SK-N-SH (cell line): Measurements from ENCODE around the gene TP53I11. TPM values are rescaled to one million over a fixed set of nuclear protein-coding genes. Genes with fewer than 3 reads are reported as not detected.
A peak's percentile ranks its signal among the peaks of the same experiment; 100 is the strongest.

Experiments
- CTCF ChIA-PET: fragments of 300-600, 350-600 bp; formaldehyde crosslinking; extraction: SDS; loops from one replicate; lab custom pipeline; 2021; lab: Yijun Ruan, JAX
- POLR2A ChIA-PET: fragments of 350-600 bp; sonication (Branson Sonifier 250); formaldehyde crosslinking; extraction: SDS; loops from one replicate; lab custom pipeline; 2020; ENCODE audit warnings: antibody characterized with exemption, inconsistent platforms; lab: Yijun Ruan, JAX
- DNase-seq: peaks from one replicate; pipeline ENCODE4 v3.0.0; 2012
- H2AFZ ChIP-seq: fragments of 200-600 bp; sonication (generic); 2 replicates; pipeline ENCODE4 v1.8.1; 2016; ENCODE audit warnings: antibody characterized with exemption, mild to moderate bottlenecking, low read depth
- H3F3A ChIP-seq: fragments of 200-600 bp; sonication (generic); replicated peaks from 2 replicates; pipeline ENCODE3; 2016; ENCODE audit warnings: antibody characterized with exemption, mild to moderate bottlenecking; ENCODE audit not compliant: insufficient read depth
- H3K27ac ChIP-seq, 2 experiments: fragments of 200-500 bp in 1 of 2; fragments of 200-600 bp in 1 of 2; sonication (Bioruptor generic) in 1 of 2; sonication (generic), shearing (Covaris generic) in 1 of 2; 2 replicates each; pipeline versions ENCODE4 v1.5.1 to v1.6.1; 2014 to 2016; ENCODE audit warnings: low read depth in 2 of 2, inconsistent platforms in 1 of 2, low read length in 1 of 2, mild to moderate bottlenecking in 1 of 2, mixed read lengths in 1 of 2
- H3K27me3 ChIP-seq: fragments of 200-600 bp; sonication (generic), shearing (Covaris generic); 2 replicates; pipeline ENCODE4 v1.6.1; 2016; ENCODE audit warnings: mixed run types; ENCODE audit not compliant: insufficient read depth
- H3K36me3 ChIP-seq, 2 experiments: fragments of 200-500 bp in 1 of 2; fragments of 200-600 bp in 1 of 2; sonication (Bioruptor generic) in 1 of 2; sonication (generic) in 1 of 2; replicated peaks in 1 of 2; 2 replicates each; pipeline versions ENCODE3 to v1.5.1; 2014 to 2016; ENCODE audit warnings: low read length in 1 of 2, mild to moderate bottlenecking in 1 of 2; ENCODE audit not compliant: insufficient read depth in 2 of 2, control insufficient read depth in 1 of 2
- H3K4me1 ChIP-seq, 2 experiments: fragments of 200-500 bp in 1 of 2; fragments of 200-600 bp in 1 of 2; sonication (Bioruptor generic) in 1 of 2; sonication (generic), shearing (Covaris generic) in 1 of 2; 2 replicates each; pipeline versions ENCODE4 v1.5.1 to v1.6.1; 2014 to 2016; ENCODE audit warnings: low read depth in 1 of 2, low read length in 1 of 2, mixed run types in 1 of 2; ENCODE audit not compliant: insufficient read depth in 2 of 2, control insufficient read depth in 1 of 2
- H3K4me2 ChIP-seq: fragments of 200-600 bp; sonication (generic), shearing (Covaris generic); 2 replicates; pipeline ENCODE4 v1.6.1; 2017; ENCODE audit warnings: mixed run types
- H3K4me3 ChIP-seq, 2 experiments: fragments of 200-500 bp in 1 of 2; fragments of 200-600 bp in 1 of 2; sonication (Bioruptor generic) in 1 of 2; sonication (generic), shearing (Covaris generic) in 1 of 2; 2 replicates each; pipeline versions ENCODE4 v1.5.1 to v1.8.1; 2014 to 2016; ENCODE audit warnings: low read depth in 2 of 2, inconsistent platforms in 1 of 2, low read length in 1 of 2, mild to moderate bottlenecking in 1 of 2, mixed read lengths in 1 of 2, moderate library complexity in 1 of 2
- H3K79me2 ChIP-seq: fragments of 200-600 bp; sonication (generic); 2 replicates; pipeline ENCODE4 v1.8.1; 2017; ENCODE audit warnings: mild to moderate bottlenecking; ENCODE audit not compliant: insufficient read depth
- H3K9ac ChIP-seq: fragments of 200-600 bp; sonication (generic); 2 replicates; pipeline ENCODE4 v1.6.1; 2017; ENCODE audit warnings: mixed run types
- H3K9me2 ChIP-seq: fragments of 200-600 bp; sonication (generic); 2 replicates; pipeline ENCODE4 v1.6.1; 2017; ENCODE audit warnings: mixed run types
- H3K9me3 ChIP-seq: fragments of 200-600 bp; sonication (generic); 2 replicates; pipeline ENCODE4 v1.6.1; 2017; ENCODE audit warnings: mixed run types, mild to moderate bottlenecking, moderate library complexity
- H4K20me1 ChIP-seq: fragments of 200-600 bp; sonication (generic); 2 replicates; pipeline ENCODE4 v1.6.1; 2017; ENCODE audit warnings: mild to moderate bottlenecking, mixed run types; ENCODE audit not compliant: insufficient read depth
- CTCF ChIP-seq: fragments of 200-600 bp; sonication (generic); IDR thresholded peaks from 2 replicates; pipeline ENCODE4 v1.6.1; 2017; ENCODE audit warnings: antibody characterized with exemption, mild to moderate bottlenecking, moderate library complexity
- EZH2phosphoT487 ChIP-seq: fragments of 200-600 bp; sonication (generic); IDR thresholded peaks from 2 replicates; pipeline ENCODE4 v1.6.1; 2017; ENCODE audit warnings: low read depth, mixed run types, mild to moderate bottlenecking, antibody characterized with exemption, moderate library complexity, borderline replicate concordance
- FOXM1 ChIP-seq: IDR thresholded peaks from 2 replicates; pipeline ENCODE4 v1.4.0; 2012; ENCODE audit warnings: low read depth, mild to moderate bottlenecking
- GATA2 ChIP-seq: sonication (generic); formaldehyde crosslinking; IDR thresholded peaks from 2 replicates; pipeline ENCODE4 v1.5.0; 2020; ENCODE audit warnings: mild to moderate bottlenecking, missing genetic modification reagents
- MXI1 ChIP-seq: IDR thresholded peaks from 2 replicates; pipeline ENCODE4 v1.6.1; 2012; ENCODE audit warnings: mild to moderate bottlenecking, low read depth, low read length, improper control_type of control experiment
- NFIC ChIP-seq: IDR thresholded peaks from 2 replicates; pipeline ENCODE4 v1.4.0; 2012; ENCODE audit warnings: borderline replicate concordance
- RAD21 ChIP-seq: IDR thresholded peaks from 2 replicates; pipeline ENCODE4 v1.6.1; 2012; ENCODE audit warnings: mild to moderate bottlenecking, low read length
- REST ChIP-seq: IDR thresholded peaks from 2 replicates; pipeline ENCODE4 v1.6.1; 2012; ENCODE audit warnings: mild to moderate bottlenecking, low read depth, low read length, moderate library complexity
- SMC3 ChIP-seq: IDR thresholded peaks from 2 replicates; pipeline ENCODE4 v1.6.1; 2012; ENCODE audit warnings: low read depth, low read length, improper control_type of control experiment
- WGBS: methylation state at CpG from one replicate; pipeline ENCODE4 v1.1.6; 2017; ENCODE audit warnings: low lambda C conversion rate; 5-methylcytosine and 5-hydroxymethylcytosine counted together
- polyA plus RNA-seq, 3 experiments: library from polyadenylated mRNA; depleted of rRNA; stranded (reverse); fragments of >200 nt; gene quantifications; 2 replicates each; pipeline ENCODE4 v1.2.3, GENCODE V29; 2012

Gene TP53I11
- polyA plus RNA-seq, 1 of the 3 experiments (the other 2 are of a cell fraction): 6.6 TPM

GRCh38 chr11:44911029-44911814, 39.5 kb downstream of the TP53I11 start:
- H3K79me2 ChIP-seq: no peaks in the 10 kb centered on the region
- no peak overlapping the region for H2AFZ ChIP-seq
- ChIA-PET CTCF (interaction anchor here (0.6 to 6.3 kb wide), 87 partner anchors 8 to 676 kb away, joined by 3 to 155 read pairs (median 4); partner anchors contain the start of gene TSPAN18), POLR2A (no interaction called here)
- no peak overlapping the region for H3K4me2 ChIP-seq
- no peaks in the 10 kb centered on the region for H3K9me2 ChIP-seq
- 0 out of 2 replicates have a peak, but pooled peaks cover 5% of the 10 kb centered on the region for H3K27me3 ChIP-seq
- no peak overlapping the region; a peak in 1 of 4 replicates for H3K27ac ChIP-seq
- H3K4me1 ChIP-seq: peaks cover 0 to 10% of the 10 kb centered on the region in 2 experiments; a peak in 1 of 4 replicates
- H3K36me3 ChIP-seq: no peaks in the 10 kb centered on the region
- H3K4me3 ChIP-seq: no peak overlapping the region; a peak in 1 of 4 replicates
- WGBS: 16% methylated on average over 17 of the region's 24 CpGs
- DNase-seq: peak; percentile 83
- TF ChIP-seq SMC3 (peak; percentile 80), RAD21 (peak; percentile 83), EZH2phosphoT487 (no peak), FOXM1 (no peak), MXI1 (peak; percentile 53; the same call in 1 of the 2 replicates), REST (0 out of 2 replicates have a peak, but pooled peaks have one; percentile 14), CTCF (peak; percentile 87), NFIC (no peak)
- no peaks in the 10 kb centered on the region for H3K9me3 ChIP-seq
- no peak overlapping the region for H3K9ac ChIP-seq
- no peaks in the 10 kb centered on the region for H4K20me1 ChIP-seq
- no peaks in the 10 kb centered on the region for H3F3A ChIP-seq

DNA sequence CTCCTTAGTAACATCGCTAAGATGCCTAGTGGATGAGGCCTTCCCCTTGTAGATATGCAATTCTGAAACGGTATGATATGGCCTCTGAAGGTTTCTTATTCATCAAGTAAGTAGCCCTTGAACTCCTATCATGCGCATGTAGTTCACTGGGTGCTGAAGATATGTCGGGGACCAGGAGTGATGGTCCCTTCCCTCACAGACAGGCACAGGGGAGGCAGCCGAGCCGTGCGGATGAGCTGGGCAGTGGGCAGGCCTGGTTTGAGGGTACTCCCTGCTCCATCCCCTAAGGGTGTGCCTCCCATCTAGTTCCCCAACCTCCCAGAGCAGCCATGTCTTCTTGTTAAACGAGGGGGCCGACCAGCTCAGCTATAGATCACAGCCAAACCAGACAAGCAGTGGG, 40.1 kb downstream of the TP53I11 start:
- Histone ChIP-seq H3K27ac (no peak overlapping the region; a peak in 1 of 4 replicates), H2AFZ (no peak overlapping the region), H3K79me2 (no peaks in the 10 kb centered on the region), H3K4me1 (peaks cover 0 to 10% of the 10 kb centered on the region in 2 experiments; a peak in 1 of 4 replicates), H3K9me3 (no peaks in the 10 kb centered on the region), H3K4me2 (no peak overlapping the region), H3K27me3 (0 out of 2 replicates have a peak, but pooled peaks cover 5% of the 10 kb centered on the region), H3K9ac (no peak overlapping the region), H3F3A (no peaks in the 10 kb centered on the region), H3K36me3 (no peaks in the 10 kb centered on the region), H3K4me3 (no peak overlapping the region), H3K9me2 (no peaks in the 10 kb centered on the region), H4K20me1 (no peaks in the 10 kb centered on the region)
- DNase-seq: peak; percentile 43
- WGBS: 78% methylated on average over 6 of the region's 9 CpGs
- CTCF ChIA-PET: interaction anchor here (0.6 to 6.3 kb wide), 60 partner anchors 8 to 384 kb away, joined by 3 to 155 read pairs (median 5); partner anchors contain the start of gene TSPAN18
- no peak for TF ChIP-seq GATA2 (CRISPR knock-in tag)
- POLR2A ChIA-PET: no interaction called here
